K562 (cell line): ENCODE measurements around the gene TBC1D20. TPM values are rescaled to one million over a fixed set of nuclear protein-coding genes. Genes with fewer than 3 reads are reported as not detected.

Experiments used
- MAZ ChIP-seq, 2 experiments: fragments of 450-650 bp in 1 of 2; sonication (generic) in 1 of 2; formaldehyde crosslinking; IDR thresholded peaks in 1 of 2; conservative IDR thresholded peaks in 1 of 2; 2 replicates each; pipeline versions ENCODE4 v1.4.0 to v1.5.0; 2020; ENCODE audit warnings: mild to moderate bottlenecking in 1 of 2, missing genetic modification reagents in 1 of 2
- MNT ChIP-seq, 2 experiments: fragments of 450-650 bp; conservative IDR thresholded peaks; 2 replicates each; pipeline ENCODE4 v1.6.1; 2017; ENCODE audit warnings: mild to moderate bottlenecking in 2 of 2, moderate library complexity in 2 of 2
- POLR2H ChIP-seq: IDR thresholded peaks from 2 replicates; pipeline ENCODE4 v1.6.1; 2016; ENCODE audit warnings: missing genetic modification characterization, low read depth, mild to moderate bottlenecking, control low read depth, missing compliant biosample characterization, moderate library complexity
- TAL1 ChIP-seq: fragments of 450-650 bp; IDR thresholded peaks from 2 replicates; pipeline ENCODE4 v1.6.1; 2016; ENCODE audit warnings: mild to moderate bottlenecking
- ZNF609 ChIP-seq: sonication (generic); formaldehyde crosslinking; IDR thresholded peaks from 2 replicates; pipeline ENCODE4 v1.8.1; 2023; ENCODE audit warnings: missing genetic modification reagents, mild to moderate bottlenecking, borderline replicate concordance
- polyA plus RNA-seq, 8 experiments: library from polyadenylated mRNA; depleted of rRNA in 4 of 8; stranded (reverse) in 5 of 8; unstranded in 3 of 8; fragments of >200 nt; fragmentation: Nextera tagmentation in 2 of 8; fragmentation: Illumina TruSeq in 1 of 8; extraction: Ambion mirVana in 2 of 8; extraction: Trizol in 1 of 8; gene quantifications; 2 replicates each; pipeline versions ENCODE4 v1.2.1 to v1.2.3, GENCODE V29; 2011 to 2014; ENCODE audit warnings: inconsistent platforms in 1 of 8, missing spikeins in 1 of 8
- total RNA-seq, 7 experiments: library from RNA; depleted of rRNA in 6 of 7; stranded (reverse); fragments of >200 nt in 6 of 7; fragmentation: Illumina TruSeq in 2 of 7; extraction: Trizol in 2 of 7; gene quantifications; 2 replicates each; pipeline versions ENCODE4 v1.2.1 to v1.2.3, GENCODE V29; 2011 to 2021; ENCODE audit warnings: low replicate concordance in 1 of 7
- TF ChIP-seq, protein P1 (sequence below), 2 experiments: IDR thresholded peaks in 1 of 2; conservative IDR thresholded peaks in 1 of 2; 2 replicates each; pipeline ENCODE4 v1.6.1; 2016; ENCODE audit warnings: low read depth in 2 of 2, mild to moderate bottlenecking in 1 of 2, missing compliant biosample characterization in 1 of 2, missing genetic modification characterization in 1 of 2, moderate library complexity in 1 of 2
- TF ChIP-seq, protein P2 (sequence below): fragments of 250-450 bp; sonication (Bioruptor Pico); IDR thresholded peaks from 2 replicates; pipeline ENCODE4 v1.5.1; 2021; ENCODE audit warnings: mild to moderate bottlenecking
- TF ChIP-seq, protein P3 (sequence below): sonication (generic); formaldehyde crosslinking; IDR thresholded peaks from 2 replicates; pipeline ENCODE4 v1.8.0; 2023; ENCODE audit warnings: mild to moderate bottlenecking, missing genetic modification reagents

The TBC1D20 gene
- total and polyA plus RNA-seq, 9 of the 15 experiments (the other 6 are each of a cell fraction or from before 2014, with no cell fraction given) = 7.0 to 25.3 (median 15.1) TPM

DNA sequence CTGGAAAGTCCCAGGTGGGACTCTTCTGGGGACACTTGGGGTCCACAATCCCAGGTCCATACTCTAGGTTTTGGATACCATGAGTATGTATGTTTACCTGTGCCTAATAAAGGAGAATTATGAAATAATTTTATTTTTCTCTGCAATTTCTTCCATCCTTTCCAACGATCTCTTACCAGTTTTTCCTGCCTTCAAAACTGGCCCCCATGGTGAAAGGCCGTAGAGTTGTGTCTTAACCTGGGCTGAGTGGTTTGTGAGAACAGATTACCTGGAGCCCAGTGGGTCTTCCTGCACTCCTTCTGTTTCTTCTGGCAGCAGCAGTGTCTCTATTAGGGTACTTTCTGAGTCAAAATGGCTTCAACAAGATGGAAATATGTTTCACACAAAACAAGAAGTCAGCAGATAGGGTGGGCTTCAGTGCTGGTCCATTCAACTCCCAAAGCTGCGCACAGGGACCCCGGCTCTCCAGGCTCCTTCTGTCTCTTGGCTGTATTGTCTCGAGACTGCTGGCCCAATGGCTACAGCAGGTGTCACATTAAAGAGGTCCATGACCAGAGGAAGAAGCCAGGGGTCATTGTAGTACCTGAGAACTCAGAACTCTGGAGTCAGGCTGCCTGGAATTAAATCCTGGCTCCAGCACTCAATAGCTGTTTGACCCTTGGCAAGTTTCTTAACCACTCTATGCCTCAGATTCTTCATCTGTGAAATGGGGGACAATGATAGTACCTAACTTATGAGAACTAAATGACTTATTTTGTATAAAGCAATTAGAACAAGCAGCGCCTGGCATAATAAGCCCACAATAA is 64.7 kb downstream of the TBC1D20 start (continued):
- TF ChIP-seq, protein P1, sequence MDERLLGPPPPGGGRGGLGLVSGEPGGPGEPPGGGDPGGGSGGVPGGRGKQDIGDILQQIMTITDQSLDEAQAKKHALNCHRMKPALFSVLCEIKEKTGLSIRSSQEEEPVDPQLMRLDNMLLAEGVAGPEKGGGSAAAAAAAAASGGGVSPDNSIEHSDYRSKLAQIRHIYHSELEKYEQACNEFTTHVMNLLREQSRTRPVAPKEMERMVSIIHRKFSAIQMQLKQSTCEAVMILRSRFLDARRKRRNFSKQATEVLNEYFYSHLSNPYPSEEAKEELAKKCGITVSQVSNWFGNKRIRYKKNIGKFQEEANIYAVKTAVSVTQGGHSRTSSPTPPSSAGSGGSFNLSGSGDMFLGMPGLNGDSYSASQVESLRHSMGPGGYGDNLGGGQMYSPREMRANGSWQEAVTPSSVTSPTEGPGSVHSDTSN (CRISPR knock-in tag; IDR thresholded peaks at IDR 0.05; ENCODE audit: low read depth) = no peak
- TF ChIP-seq, protein P1 (tag; conservative IDR thresholded peaks at IDR 0.05; ENCODE audit: low read depth) = no peak
- peak; percentile 24; the same call in 1 of the 2 replicates for TF ChIP-seq POLR2H (tag)
- no peak for TF ChIP-seq TAL1
- TF ChIP-seq, protein P2, sequence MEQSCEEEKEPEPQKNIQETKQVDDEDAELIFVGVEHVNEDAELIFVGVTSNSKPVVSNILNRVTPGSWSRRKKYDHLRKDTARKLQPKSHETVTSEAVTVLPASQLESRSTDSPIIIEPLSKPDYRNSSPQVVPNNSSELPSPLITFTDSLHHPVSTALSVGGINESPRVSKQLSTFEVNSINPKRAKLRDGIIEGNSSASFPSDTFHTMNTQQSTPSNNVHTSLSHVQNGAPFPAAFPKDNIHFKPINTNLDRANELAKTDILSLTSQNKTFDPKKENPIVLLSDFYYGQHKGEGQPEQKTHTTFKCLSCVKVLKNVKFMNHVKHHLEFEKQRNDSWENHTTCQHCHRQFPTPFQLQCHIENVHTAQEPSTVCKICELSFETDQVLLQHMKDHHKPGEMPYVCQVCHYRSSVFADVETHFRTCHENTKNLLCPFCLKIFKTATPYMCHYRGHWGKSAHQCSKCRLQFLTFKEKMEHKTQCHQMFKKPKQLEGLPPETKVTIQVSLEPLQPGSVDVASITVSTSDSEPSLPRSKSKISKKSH (CRISPR knock-in tag) = no peak
- TF ChIP-seq ZNF609 (CRISPR knock-in tag) = no peak
- TF ChIP-seq MNT (conservative IDR thresholded peaks at IDR 0.05) = no peak
- TF ChIP-seq, protein P3, sequence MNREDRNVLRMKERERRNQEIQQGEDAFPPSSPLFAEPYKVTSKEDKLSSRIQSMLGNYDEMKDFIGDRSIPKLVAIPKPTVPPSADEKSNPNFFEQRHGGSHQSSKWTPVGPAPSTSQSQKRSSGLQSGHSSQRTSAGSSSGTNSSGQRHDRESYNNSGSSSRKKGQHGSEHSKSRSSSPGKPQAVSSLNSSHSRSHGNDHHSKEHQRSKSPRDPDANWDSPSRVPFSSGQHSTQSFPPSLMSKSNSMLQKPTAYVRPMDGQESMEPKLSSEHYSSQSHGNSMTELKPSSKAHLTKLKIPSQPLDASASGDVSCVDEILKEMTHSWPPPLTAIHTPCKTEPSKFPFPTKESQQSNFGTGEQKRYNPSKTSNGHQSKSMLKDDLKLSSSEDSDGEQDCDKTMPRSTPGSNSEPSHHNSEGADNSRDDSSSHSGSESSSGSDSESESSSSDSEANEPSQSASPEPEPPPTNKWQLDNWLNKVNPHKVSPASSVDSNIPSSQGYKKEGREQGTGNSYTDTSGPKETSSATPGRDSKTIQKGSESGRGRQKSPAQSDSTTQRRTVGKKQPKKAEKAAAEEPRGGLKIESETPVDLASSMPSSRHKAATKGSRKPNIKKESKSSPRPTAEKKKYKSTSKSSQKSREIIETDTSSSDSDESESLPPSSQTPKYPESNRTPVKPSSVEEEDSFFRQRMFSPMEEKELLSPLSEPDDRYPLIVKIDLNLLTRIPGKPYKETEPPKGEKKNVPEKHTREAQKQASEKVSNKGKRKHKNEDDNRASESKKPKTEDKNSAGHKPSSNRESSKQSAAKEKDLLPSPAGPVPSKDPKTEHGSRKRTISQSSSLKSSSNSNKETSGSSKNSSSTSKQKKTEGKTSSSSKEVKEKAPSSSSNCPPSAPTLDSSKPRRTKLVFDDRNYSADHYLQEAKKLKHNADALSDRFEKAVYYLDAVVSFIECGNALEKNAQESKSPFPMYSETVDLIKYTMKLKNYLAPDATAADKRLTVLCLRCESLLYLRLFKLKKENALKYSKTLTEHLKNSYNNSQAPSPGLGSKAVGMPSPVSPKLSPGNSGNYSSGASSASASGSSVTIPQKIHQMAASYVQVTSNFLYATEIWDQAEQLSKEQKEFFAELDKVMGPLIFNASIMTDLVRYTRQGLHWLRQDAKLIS (CRISPR knock-in tag) = no peak
- TF ChIP-seq MAZ (CRISPR knock-in tag; conservative IDR thresholded peaks at IDR 0.05 in 1 of 2, IDR thresholded peaks at IDR 0.05 in 1 of 2) = peak in 1 of 2 experiments; percentile 34; a peak in 1 of 4 replicates
